Progenitor cell of endocrine pancreas (in vitro differentiated cells): ENCODE measurements around the gene STRA6. TPM values are rescaled to one million over a fixed set of nuclear protein-coding genes. Genes with fewer than 3 reads are reported as not detected.

ENCODE experiments used
- DNase-seq: peaks from one replicate; pipeline ENCODE4 v3.0.0; 2021; ENCODE audit warnings: low spot score; ENCODE audit not compliant: unreplicated experiment
- H3K27ac Mint-ChIP-seq: 2 replicates; pipeline ENCODE4 v1.8.0; 2021; ENCODE audit warnings: mild to moderate bottlenecking, moderate library complexity, mixed read lengths
- H3K27me3 Mint-ChIP-seq: 2 replicates; pipeline ENCODE4 v1.8.0; 2021; ENCODE audit warnings: mixed read lengths
- H3K36me3 Mint-ChIP-seq: 2 replicates; pipeline ENCODE4 v1.8.0; 2022; ENCODE audit warnings: mixed read lengths; ENCODE audit not compliant: insufficient read depth
- H3K4me1 Mint-ChIP-seq: 2 replicates; pipeline ENCODE4 v1.8.0; 2021; ENCODE audit warnings: low read depth, mixed read lengths
- H3K4me3 Mint-ChIP-seq: 2 replicates; pipeline ENCODE4 v1.8.0; 2021; ENCODE audit warnings: low read depth, mild to moderate bottlenecking, moderate library complexity, mixed read lengths
- H3K9me3 Mint-ChIP-seq: 2 replicates; pipeline ENCODE4 v1.8.0; 2021; ENCODE audit warnings: low read depth, mixed read lengths
- total RNA-seq: library from RNA; stranded (reverse); gene quantifications from 2 replicates; pipeline ENCODE4 v1.2.1, GENCODE V29; 2021
- TF ChIP-seq, protein P1 (sequence below): fragments of 200-600 bp; sonication (generic); IDR thresholded peaks from one replicate; pipeline ENCODE4 v1.5.0; 2021; ENCODE audit warnings: antibody characterized with exemption, mild to moderate bottlenecking; ENCODE audit not compliant: unreplicated experiment

The STRA6 gene
- total RNA-seq, 1 donor from 2014 or later, result 17.9 TPM

GRCh38 chr15:74197176-74197965, 5.2 kb downstream of the STRA6 start:
- Mint-ChIP-seq H3K27me3 (peaks cover 14% of the 10 kb centered on the region), H3K4me3 (no peak overlapping the region), H3K4me1 (peaks cover 5% of the 10 kb centered on the region), H3K9me3 (no peaks in the 10 kb centered on the region), H3K36me3 (no peaks in the 10 kb centered on the region), H3K27ac (no peak overlapping the region)
- TF ChIP-seq, protein P1, sequence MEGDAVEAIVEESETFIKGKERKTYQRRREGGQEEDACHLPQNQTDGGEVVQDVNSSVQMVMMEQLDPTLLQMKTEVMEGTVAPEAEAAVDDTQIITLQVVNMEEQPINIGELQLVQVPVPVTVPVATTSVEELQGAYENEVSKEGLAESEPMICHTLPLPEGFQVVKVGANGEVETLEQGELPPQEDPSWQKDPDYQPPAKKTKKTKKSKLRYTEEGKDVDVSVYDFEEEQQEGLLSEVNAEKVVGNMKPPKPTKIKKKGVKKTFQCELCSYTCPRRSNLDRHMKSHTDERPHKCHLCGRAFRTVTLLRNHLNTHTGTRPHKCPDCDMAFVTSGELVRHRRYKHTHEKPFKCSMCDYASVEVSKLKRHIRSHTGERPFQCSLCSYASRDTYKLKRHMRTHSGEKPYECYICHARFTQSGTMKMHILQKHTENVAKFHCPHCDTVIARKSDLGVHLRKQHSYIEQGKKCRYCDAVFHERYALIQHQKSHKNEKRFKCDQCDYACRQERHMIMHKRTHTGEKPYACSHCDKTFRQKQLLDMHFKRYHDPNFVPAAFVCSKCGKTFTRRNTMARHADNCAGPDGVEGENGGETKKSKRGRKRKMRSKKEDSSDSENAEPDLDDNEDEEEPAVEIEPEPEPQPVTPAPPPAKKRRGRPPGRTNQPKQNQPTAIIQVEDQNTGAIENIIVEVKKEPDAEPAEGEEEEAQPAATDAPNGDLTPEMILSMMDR, result no peak
- no peak for DNase-seq

DNA sequence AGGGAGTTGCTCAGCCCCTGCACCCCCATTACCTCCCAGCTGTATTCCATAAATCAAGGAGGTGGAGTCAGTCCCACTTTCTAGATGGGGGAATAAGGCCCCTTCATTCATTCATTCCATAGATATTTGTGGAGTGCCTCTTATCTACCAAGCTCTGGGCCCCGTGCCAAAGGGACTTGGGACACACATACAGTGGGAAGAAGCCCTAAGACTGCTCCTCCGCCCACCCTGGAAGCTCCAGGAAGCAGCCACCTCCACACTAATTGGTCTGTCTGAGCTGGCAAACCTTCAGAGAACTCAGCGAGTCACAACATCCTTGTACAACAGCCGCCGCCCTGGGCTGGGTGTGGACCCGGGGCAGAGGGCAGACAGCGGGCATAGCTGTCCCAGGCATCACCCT, 6.4 kb downstream of the STRA6 start:
- no peak overlapping the region for H3K4me3 Mint-ChIP-seq
- H3K9me3 Mint-ChIP-seq, result no peaks in the 10 kb centered on the region
- TF ChIP-seq, protein P1, result no peak
- H3K27me3 Mint-ChIP-seq, result peaks cover 11% of the 10 kb centered on the region
- H3K4me1 Mint-ChIP-seq, result peaks cover 4% of the 10 kb centered on the region
- no peak for DNase-seq
- H3K36me3 Mint-ChIP-seq, result no peaks in the 10 kb centered on the region
- H3K27ac Mint-ChIP-seq, result no peak overlapping the region

DNA sequence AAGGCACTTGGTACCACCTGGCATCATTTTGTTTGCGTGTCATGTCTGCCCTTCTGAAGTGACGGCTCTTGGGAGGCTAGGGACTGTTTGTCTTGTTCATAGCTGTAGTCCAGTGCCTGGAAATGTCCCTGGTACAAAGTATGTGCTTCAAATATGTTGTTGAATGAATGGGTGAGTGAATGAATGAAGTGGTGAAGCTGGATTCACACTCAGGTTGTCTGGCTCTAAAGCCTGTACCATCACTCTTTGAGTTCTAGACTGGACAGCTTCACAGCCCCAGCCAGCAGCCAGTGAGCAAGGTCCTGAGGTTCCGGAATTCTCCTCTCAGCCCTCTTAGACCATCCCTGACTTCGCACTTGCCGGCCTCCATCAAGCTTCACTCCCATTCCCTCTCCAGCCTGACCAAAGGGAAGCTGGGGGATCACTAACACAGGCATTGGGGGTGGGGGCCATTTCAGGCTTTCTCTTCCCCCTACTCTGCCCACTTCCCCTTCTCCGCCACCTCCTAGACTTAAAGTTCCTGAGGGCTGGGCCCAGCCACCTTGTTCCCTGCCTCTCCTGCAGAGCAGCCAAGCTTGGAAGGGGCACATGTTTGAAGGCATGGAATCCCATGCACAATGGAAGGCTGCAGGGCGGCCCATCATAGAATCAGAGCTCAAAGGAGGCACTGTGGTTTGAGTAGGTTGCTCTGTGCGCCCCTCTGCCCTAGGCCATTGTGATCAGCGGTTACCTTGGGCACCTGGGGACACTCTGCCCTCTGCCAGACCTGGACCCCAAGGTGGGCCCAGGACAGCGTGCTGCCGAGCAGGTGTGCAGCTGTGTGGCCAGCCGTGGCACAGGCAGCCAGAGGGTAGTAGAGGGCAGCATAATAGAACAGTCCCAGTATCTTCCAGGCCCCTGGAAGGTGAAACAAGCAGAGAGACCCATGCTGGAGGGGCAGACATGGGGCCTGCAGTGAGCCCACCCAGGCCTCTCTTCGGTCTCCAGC, 7.7 kb downstream of the STRA6 start:
- no peak overlapping the region for H3K4me3 Mint-ChIP-seq
- no peaks in the 10 kb centered on the region for H3K9me3 Mint-ChIP-seq
- no peak overlapping the region for H3K27ac Mint-ChIP-seq

DNA sequence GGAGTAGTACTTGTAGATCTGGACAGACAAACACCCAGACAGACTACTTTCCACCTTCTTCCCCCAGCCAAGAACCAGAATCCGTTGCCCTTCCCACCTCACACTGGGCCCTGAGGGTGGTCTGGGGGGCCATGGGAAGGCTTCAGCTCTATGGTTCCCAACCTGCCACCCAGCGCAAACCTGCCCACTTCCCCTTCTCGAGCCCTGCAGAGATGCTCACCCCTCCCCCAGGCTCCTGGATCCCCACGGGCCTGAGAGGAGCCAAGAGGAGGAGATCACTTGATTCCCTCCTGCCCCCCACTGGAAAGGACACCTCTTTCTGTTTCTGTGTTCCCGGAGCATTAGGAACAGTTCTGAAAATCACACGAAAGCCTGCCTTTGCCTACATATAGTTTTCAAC, 8.7 kb downstream of the STRA6 start:
- H3K4me1 Mint-ChIP-seq, result no peaks in the 10 kb centered on the region
- DNase-seq, result no peak
- no peaks in the 10 kb centered on the region for H3K9me3 Mint-ChIP-seq
- no peak overlapping the region for H3K4me3 Mint-ChIP-seq
- H3K27ac Mint-ChIP-seq, result no peak overlapping the region
- TF ChIP-seq, protein P1, result no peak
- no peaks in the 10 kb centered on the region for H3K36me3 Mint-ChIP-seq
- H3K27me3 Mint-ChIP-seq, result peaks cover 3% of the 10 kb centered on the region

More for the DNA sequence above, 7.7 kb downstream of the STRA6 start:
- DNase-seq, result no peak
- H3K27me3 Mint-ChIP-seq, result peaks cover 5% of the 10 kb centered on the region
- no peaks in the 10 kb centered on the region for H3K36me3 Mint-ChIP-seq
- TF ChIP-seq, protein P1, result no peak
- H3K4me1 Mint-ChIP-seq, result no peaks in the 10 kb centered on the region

- no peak overlapping the region for H3K27ac Mint-ChIP-seq
- H3K36me3 Mint-ChIP-seq, result no peaks in the 10 kb centered on the region
- H3K4me1 Mint-ChIP-seq, result no peaks in the 10 kb centered on the region
- H3K4me3 Mint-ChIP-seq, result no peak overlapping the region
- H3K9me3 Mint-ChIP-seq, result no peaks in the 10 kb centered on the region
- TF ChIP-seq, protein P1, result no peak
- H3K27me3 Mint-ChIP-seq, result peaks cover 3% of the 10 kb centered on the region
- no peak for DNase-seq
Observed at GRCh38 chr15:74193299-74193718, 9.3 kb downstream of the STRA6 start.
